ENCODE data around the gene GPR87.

DNA sequence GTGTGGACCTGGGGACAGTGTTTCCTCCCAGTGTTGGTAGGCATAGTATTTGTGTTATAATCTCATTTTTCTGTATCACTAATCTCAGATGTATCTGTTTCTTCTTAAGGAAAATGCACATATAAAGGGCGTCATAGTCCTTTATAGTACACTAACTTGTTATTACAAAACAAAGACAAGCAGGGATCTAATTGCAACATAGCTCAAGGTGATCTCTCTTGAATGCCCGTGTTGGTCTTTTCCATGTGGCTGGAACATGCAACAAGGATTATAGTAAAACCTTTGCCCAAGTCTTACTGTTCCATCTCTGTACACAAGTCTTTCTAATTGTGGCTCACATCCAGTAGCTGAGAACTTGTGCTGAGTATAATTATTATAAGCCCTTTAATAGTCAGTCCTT is 3.5 kb upstream of the GPR87 start:
- TF ChIP-seq EZH2 (IDR thresholded peaks at IDR 0.05; ENCODE audit: low read length, missing control alignments) (no peak), CTCF (conservative IDR thresholded peaks at IDR 0.05 in 1 of 2, IDR thresholded peaks at IDR 0.05 in 1 of 2; ENCODE audit: low read depth in 1 of 2, low read length in 2 of 2) (no peak)
